ENCODE data around the gene SEC14L5. TPM values are rescaled to one million over a fixed set of nuclear protein-coding genes. Genes with fewer than 3 reads are reported as not detected.

The SEC14L5 gene
- total and polyA plus RNA-seq, 2 experiments from 2014 or later = 2.6 to 5.9 TPM

DNA sequence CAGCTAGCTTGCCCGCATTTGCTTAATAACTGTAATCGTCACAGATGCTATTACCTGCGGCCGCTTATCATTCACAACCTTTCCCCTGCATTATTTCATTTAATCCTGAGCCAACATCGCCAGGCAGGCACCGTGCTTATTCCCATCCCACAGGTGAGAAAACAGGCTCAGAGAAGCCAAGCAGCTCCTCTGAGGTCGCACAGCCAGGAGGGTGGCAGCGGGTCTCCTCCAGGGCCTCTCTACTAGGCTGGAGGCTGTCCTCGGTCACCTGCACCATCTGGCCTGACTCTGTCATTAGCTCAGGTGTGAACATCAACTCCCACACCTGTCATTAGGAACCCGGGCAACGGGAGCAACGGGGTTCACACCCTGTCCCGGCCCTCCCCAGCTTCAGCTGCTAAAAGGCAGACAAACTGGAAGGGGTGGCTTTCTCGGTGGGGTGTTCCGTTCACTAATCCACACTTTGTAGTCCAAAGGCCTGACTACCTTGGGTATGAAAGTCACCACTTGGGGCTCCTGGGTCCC lies 24.2 kb upstream of the SEC14L5 start:
- Histone ChIP-seq H3K4me2 (no peak overlapping the region), H3K9me2 (ENCODE audit: insufficient read depth) (no peaks in the 10 kb centered on the region), H4K20me1 (replicated peaks; ENCODE audit: insufficient read depth) (no peaks in the 10 kb centered on the region; the same call in 1 of the 2 replicates), H3K4me1 (ENCODE audit: insufficient read depth) (peaks cover 7% of the 10 kb centered on the region; the same call in 1 of the 2 replicates), H3K79me2 (replicated peaks; ENCODE audit: insufficient read depth) (0 out of 2 replicates have a peak, but pooled peaks cover 3% of the 10 kb centered on the region), H2AFZ (no peak overlapping the region), H3K36me3 (ENCODE audit: insufficient read depth) (no peaks in the 10 kb centered on the region; the same call in 1 of the 2 replicates), H3K27ac (ENCODE audit: low read depth) (no peak overlapping the region), H3K27me3 (ENCODE audit: insufficient read depth) (no peaks in the 10 kb centered on the region), H3K4me3 (no peak overlapping the region), H3F3A (replicated peaks; ENCODE audit: low read depth) (peaks cover 8% of the 10 kb centered on the region; the same call in 1 of the 2 replicates)
- no peak for DNase-seq (ENCODE audit: low spot score)
- peaks cover 6% of the 10 kb centered on the region for H3K4me1 Mint-ChIP-seq
- H3K9me3 Mint-ChIP-seq = no peaks in the 10 kb centered on the region; the same call in 2 of the 3 replicates
- H3K27ac Mint-ChIP-seq = no peak overlapping the region
- ATAC-seq = no peak
- TF ChIP-seq NANOG (IDR thresholded peaks at IDR 0.05; ENCODE audit: borderline replicate concordance) (no peak), JUNB (IDR thresholded peaks at IDR 0.05; ENCODE audit: unreplicated experiment) (no peak), POLR2AphosphoS5 (IDR thresholded peaks at IDR 0.05; ENCODE audit: low read depth) (no peak), EZH2phosphoT487 (IDR thresholded peaks at IDR 0.05; ENCODE audit: unreplicated experiment) (no peak), STAT1 (IDR thresholded peaks at IDR 0.05; ENCODE audit: unreplicated experiment) (no peak), EZH2 (IDR thresholded peaks at IDR 0.05; ENCODE audit: low read depth, unreplicated experiment) (no peak), CREB1 (CRISPR knock-in tag; IDR thresholded peaks at IDR 0.05; ENCODE audit: low read depth) (no peak), ZNF114 (CRISPR knock-in tag; IDR thresholded peaks at IDR 0.05) (no peak), ZNF331 (CRISPR knock-in tag; IDR thresholded peaks at IDR 0.05; ENCODE audit: low read depth) (no peak)
- TF ChIP-seq, protein P1, sequence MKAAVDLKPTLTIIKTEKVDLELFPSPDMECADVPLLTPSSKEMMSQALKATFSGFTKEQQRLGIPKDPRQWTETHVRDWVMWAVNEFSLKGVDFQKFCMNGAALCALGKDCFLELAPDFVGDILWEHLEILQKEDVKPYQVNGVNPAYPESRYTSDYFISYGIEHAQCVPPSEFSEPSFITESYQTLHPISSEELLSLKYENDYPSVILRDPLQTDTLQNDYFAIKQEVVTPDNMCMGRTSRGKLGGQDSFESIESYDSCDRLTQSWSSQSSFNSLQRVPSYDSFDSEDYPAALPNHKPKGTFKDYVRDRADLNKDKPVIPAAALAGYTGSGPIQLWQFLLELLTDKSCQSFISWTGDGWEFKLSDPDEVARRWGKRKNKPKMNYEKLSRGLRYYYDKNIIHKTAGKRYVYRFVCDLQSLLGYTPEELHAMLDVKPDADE (IDR thresholded peaks at IDR 0.05) = no peak
- TF ChIP-seq, protein P2, sequence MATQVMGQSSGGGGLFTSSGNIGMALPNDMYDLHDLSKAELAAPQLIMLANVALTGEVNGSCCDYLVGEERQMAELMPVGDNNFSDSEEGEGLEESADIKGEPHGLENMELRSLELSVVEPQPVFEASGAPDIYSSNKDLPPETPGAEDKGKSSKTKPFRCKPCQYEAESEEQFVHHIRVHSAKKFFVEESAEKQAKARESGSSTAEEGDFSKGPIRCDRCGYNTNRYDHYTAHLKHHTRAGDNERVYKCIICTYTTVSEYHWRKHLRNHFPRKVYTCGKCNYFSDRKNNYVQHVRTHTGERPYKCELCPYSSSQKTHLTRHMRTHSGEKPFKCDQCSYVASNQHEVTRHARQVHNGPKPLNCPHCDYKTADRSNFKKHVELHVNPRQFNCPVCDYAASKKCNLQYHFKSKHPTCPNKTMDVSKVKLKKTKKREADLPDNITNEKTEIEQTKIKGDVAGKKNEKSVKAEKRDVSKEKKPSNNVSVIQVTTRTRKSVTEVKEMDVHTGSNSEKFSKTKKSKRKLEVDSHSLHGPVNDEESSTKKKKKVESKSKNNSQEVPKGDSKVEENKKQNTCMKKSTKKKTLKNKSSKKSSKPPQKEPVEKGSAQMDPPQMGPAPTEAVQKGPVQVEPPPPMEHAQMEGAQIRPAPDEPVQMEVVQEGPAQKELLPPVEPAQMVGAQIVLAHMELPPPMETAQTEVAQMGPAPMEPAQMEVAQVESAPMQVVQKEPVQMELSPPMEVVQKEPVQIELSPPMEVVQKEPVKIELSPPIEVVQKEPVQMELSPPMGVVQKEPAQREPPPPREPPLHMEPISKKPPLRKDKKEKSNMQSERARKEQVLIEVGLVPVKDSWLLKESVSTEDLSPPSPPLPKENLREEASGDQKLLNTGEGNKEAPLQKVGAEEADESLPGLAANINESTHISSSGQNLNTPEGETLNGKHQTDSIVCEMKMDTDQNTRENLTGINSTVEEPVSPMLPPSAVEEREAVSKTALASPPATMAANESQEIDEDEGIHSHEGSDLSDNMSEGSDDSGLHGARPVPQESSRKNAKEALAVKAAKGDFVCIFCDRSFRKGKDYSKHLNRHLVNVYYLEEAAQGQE (IDR thresholded peaks at IDR 0.05; ENCODE audit: unreplicated experiment) = no peak
- TF ChIP-seq, protein P3, sequence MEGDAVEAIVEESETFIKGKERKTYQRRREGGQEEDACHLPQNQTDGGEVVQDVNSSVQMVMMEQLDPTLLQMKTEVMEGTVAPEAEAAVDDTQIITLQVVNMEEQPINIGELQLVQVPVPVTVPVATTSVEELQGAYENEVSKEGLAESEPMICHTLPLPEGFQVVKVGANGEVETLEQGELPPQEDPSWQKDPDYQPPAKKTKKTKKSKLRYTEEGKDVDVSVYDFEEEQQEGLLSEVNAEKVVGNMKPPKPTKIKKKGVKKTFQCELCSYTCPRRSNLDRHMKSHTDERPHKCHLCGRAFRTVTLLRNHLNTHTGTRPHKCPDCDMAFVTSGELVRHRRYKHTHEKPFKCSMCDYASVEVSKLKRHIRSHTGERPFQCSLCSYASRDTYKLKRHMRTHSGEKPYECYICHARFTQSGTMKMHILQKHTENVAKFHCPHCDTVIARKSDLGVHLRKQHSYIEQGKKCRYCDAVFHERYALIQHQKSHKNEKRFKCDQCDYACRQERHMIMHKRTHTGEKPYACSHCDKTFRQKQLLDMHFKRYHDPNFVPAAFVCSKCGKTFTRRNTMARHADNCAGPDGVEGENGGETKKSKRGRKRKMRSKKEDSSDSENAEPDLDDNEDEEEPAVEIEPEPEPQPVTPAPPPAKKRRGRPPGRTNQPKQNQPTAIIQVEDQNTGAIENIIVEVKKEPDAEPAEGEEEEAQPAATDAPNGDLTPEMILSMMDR (conservative IDR thresholded peaks at IDR 0.05; ENCODE audit: low read depth in 2 of 2) = no peak
- TF ChIP-seq, protein P4, sequence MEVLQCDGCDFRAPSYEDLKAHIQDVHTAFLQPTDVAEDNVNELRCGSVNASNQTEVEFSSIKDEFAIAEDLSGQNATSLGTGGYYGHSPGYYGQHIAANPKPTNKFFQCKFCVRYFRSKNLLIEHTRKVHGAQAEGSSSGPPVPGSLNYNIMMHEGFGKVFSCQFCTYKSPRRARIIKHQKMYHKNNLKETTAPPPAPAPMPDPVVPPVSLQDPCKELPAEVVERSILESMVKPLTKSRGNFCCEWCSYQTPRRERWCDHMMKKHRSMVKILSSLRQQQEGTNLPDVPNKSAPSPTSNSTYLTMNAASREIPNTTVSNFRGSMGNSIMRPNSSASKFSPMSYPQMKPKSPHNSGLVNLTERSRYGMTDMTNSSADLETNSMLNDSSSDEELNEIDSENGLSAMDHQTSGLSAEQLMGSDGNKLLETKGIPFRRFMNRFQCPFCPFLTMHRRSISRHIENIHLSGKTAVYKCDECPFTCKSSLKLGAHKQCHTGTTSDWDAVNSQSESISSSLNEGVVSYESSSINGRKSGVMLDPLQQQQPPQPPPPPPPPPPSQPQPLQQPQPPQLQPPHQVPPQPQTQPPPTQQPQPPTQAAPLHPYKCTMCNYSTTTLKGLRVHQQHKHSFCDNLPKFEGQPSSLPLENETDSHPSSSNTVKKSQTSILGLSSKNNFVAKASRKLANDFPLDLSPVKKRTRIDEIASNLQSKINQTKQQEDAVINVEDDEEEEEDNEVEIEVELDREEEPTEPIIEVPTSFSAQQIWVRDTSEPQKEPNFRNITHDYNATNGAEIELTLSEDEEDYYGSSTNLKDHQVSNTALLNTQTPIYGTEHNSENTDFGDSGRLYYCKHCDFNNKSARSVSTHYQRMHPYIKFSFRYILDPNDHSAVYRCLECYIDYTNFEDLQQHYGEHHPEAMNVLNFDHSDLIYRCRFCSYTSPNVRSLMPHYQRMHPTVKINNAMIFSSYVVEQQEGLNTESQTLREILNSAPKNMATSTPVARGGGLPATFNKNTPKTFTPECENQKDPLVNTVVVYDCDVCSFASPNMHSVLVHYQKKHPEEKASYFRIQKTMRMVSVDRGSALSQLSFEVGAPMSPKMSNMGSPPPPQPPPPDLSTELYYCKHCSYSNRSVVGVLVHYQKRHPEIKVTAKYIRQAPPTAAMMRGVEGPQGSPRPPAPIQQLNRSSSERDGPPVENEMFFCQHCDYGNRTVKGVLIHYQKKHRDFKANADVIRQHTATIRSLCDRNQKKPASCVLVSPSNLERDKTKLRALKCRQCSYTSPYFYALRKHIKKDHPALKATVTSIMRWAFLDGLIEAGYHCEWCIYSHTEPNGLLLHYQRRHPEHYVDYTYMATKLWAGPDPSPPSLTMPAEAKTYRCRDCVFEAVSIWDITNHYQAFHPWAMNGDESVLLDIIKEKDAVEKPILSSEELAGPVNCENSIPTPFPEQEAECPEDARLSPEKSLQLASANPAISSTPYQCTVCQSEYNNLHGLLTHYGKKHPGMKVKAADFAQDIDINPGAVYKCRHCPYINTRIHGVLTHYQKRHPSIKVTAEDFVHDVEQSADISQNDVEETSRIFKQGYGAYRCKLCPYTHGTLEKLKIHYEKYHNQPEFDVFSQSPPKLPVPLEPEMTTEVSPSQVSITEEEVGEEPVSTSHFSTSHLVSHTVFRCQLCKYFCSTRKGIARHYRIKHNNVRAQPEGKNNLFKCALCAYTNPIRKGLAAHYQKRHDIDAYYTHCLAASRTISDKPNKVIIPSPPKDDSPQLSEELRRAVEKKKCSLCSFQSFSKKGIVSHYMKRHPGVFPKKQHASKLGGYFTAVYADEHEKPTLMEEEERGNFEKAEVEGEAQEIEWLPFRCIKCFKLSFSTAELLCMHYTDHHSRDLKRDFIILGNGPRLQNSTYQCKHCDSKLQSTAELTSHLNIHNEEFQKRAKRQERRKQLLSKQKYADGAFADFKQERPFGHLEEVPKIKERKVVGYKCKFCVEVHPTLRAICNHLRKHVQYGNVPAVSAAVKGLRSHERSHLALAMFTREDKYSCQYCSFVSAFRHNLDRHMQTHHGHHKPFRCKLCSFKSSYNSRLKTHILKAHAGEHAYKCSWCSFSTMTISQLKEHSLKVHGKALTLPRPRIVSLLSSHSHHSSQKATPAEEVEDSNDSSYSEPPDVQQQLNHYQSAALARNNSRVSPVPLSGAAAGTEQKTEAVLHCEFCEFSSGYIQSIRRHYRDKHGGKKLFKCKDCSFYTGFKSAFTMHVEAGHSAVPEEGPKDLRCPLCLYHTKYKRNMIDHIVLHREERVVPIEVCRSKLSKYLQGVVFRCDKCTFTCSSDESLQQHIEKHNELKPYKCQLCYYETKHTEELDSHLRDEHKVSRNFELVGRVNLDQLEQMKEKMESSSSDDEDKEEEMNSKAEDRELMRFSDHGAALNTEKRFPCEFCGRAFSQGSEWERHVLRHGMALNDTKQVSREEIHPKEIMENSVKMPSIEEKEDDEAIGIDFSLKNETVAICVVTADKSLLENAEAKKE (CRISPR knock-in tag; IDR thresholded peaks at IDR 0.05) = no peak
- H3K36me3 Mint-ChIP-seq (ENCODE audit: low read depth) = peaks cover 5% of the 10 kb centered on the region
- no peak overlapping the region for H3K4me3 Mint-ChIP-seq
- H3K27me3 Mint-ChIP-seq (ENCODE audit: insufficient read depth, low read depth, poor library complexity) = peaks cover 13% of the 10 kb centered on the region
